PC-3 (cell line): ENCODE data around the gene TMC5. TPM values are rescaled to one million over a fixed set of nuclear protein-coding genes. Genes with fewer than 3 reads are reported as not detected.

Experiments used
- ATAC-seq: fragments of 200-7000 bp; cut with Tn5 transposase; 2 replicates; pipeline ENCODE4 v1.9.1; 2020; ENCODE audit warnings: mild to moderate bottlenecking, moderate library complexity
- BruUV-seq: library from RNA; stranded (reverse); fragments of 400-500 nt; replicated peaks from 2 replicates; lab custom pipeline; 2021; lab: Mats Ljungman, UMichigan
- CTCF ChIA-PET: fragments of 300-600 bp; sonication (Branson Sonifier 250); formaldehyde crosslinking; loops from one replicate; lab custom pipeline; 2022; ENCODE audit warnings: antibody characterized with exemption; lab: Charles Lee
- POLR2A ChIA-PET: fragments of 300-600 bp; sonication (Branson Sonifier 250); formaldehyde crosslinking; loops from one replicate; lab custom pipeline; 2022; ENCODE audit warnings: antibody characterized with exemption; ENCODE audit not compliant: unreplicated experiment; lab: Charles Lee
- DNase-seq: peaks from one replicate; pipeline ENCODE4 v3.0.0-alpha.2; 2015
- H2AFZ ChIP-seq: fragments of 300-600 bp; sonication (generic); 2 replicates; pipeline ENCODE4 v1.6.0; 2016; ENCODE audit warnings: antibody characterized with exemption, low read length
- H3F3A ChIP-seq: fragments of 300-600 bp; sonication (generic); one replicate; pipeline ENCODE4 v1.6.0; 2017; ENCODE audit warnings: antibody characterized with exemption, low read length, control low read depth, mild to moderate bottlenecking; ENCODE audit not compliant: unreplicated experiment
- H3K27ac ChIP-seq: fragments of 300-600 bp; sonication (generic); 2 replicates; pipeline ENCODE4 v1.5.1; 2016; ENCODE audit warnings: mild to moderate bottlenecking, low read length
- H3K27me3 ChIP-seq: fragments of 300-600 bp; sonication (generic); 2 replicates; pipeline ENCODE4 v1.6.1; 2016; ENCODE audit warnings: low read length, mixed read lengths
- H3K36me3 ChIP-seq: fragments of 300-600 bp; sonication (generic); 2 replicates; pipeline ENCODE4 v1.6.1; 2016; ENCODE audit warnings: low read depth, mixed run types, low read length, mixed read lengths
- H3K4me1 ChIP-seq: fragments of 300-600 bp; sonication (generic); 2 replicates; pipeline ENCODE4 v1.5.1; 2016; ENCODE audit warnings: low read length; ENCODE audit not compliant: insufficient read depth
- H3K4me2 ChIP-seq: fragments of 300-600 bp; sonication (generic); 2 replicates; pipeline ENCODE4 v1.6.0; 2016; ENCODE audit warnings: low read length
- H3K4me3 ChIP-seq: fragments of 300-600 bp; sonication (generic); 2 replicates; pipeline ENCODE4 v1.5.1; 2016; ENCODE audit warnings: mild to moderate bottlenecking, low read length, mixed read lengths
- H3K79me2 ChIP-seq: fragments of 300-600 bp; sonication (generic); 2 replicates; pipeline ENCODE4 v1.6.1; 2017; ENCODE audit warnings: low read length, mixed read lengths
- H3K9ac ChIP-seq: fragments of 300-600 bp; sonication (generic); 2 replicates; pipeline ENCODE4 v1.6.0; 2016; ENCODE audit warnings: mild to moderate bottlenecking, low read length
- H3K9me2 ChIP-seq: fragments of 300-600 bp; sonication (generic); replicated peaks from 2 replicates; pipeline ENCODE4 v1.6.1; 2016; ENCODE audit warnings: mixed run types, low read length, mixed read lengths
- H3K9me3 ChIP-seq: fragments of 300-600 bp; sonication (generic); 2 replicates; pipeline ENCODE4 v1.6.1; 2016; ENCODE audit warnings: low read length, mixed read lengths
- H4K20me1 ChIP-seq: fragments of 300-600 bp; sonication (generic); 2 replicates; pipeline ENCODE4 v1.6.1; 2016; ENCODE audit warnings: low read length, mixed read lengths
- EZH2 ChIP-seq: fragments of 300-600 bp; sonication (generic); IDR thresholded peaks from one replicate; pipeline ENCODE4 v1.6.1; 2017; ENCODE audit warnings: antibody characterized with exemption, mild to moderate bottlenecking, low read length; ENCODE audit not compliant: unreplicated experiment
- EZH2phosphoT487 ChIP-seq: fragments of 300-600 bp; sonication (generic); IDR thresholded peaks from 2 replicates; pipeline ENCODE4 v1.6.1; 2018; ENCODE audit warnings: mild to moderate bottlenecking, antibody characterized with exemption, low read length, borderline replicate concordance
- intact Hi-C: fragments of 100-400 bp; cut with micrococcal nuclease; formaldehyde crosslinking; loops from 2 replicates; pipeline ENCODE4 v1.9.0; 2023
- total RNA-seq: library from RNA; depleted of rRNA; stranded (reverse); fragments of >200 nt; gene quantifications from 2 replicates; pipeline ENCODE4 v1.2.3, GENCODE V29; 2014
- TF ChIP-seq, protein P1 (sequence below): fragments of 300-600 bp; sonication (generic); conservative IDR thresholded peaks from 2 replicates; pipeline ENCODE4 v1.5.1; 2017; ENCODE audit warnings: antibody characterized with exemption, low read depth, mild to moderate bottlenecking, low read length

TMC5 gene
- total RNA-seq, 1 experiment from 2014 or later, result 7.4 TPM

DNA sequence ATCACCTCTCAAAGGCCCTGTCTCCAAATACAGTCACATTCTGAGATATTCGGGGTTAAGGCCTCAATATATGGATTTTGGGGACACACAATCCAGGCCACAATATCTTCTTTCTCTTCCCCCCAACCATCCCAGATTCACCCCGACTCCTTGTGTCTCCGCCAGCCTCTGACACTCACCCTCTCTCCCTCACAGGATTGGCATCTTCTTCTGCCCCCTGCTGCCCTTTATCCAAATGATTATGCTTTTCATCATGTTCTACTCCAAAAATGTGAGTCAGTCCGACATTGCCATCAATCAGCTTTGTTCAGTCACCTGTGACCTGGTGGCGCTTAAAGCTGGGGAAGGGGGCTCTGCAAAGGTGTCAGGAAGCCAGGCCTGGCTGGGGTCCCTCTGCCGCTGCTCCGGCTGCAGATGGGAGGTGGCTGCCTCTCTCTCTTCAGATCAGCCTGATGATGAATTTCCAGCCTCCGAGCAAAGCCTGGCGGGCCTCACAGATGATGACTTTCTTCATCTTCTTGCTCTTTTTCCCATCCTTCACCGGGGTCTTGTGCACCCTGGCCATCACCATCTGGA, 69.2 kb downstream of the TMC5 start:
- CTCF ChIA-PET, result no interaction called here

DNA sequence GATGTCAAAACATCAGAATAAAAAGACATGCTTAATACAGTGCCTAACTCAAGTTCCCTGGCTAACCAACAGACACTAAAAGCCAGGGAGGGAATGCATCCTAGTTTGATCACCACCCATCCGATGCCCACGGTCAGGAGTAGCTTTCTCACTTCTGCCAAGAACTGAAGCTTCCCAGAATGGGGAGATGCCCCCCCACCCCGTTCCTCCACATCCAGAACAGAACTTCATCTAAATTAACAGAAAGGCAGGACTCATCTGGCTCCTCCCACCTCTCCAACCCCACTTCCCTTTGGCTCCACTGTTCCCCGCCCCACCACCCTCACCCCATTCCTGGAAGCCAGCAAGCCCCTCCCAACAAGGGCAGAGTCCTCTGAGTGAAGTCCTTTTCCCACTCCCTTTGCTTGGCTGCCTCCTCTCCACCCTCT, 70.5 kb downstream of the TMC5 start:
- DNase-seq (no peak), ATAC-seq (no peak)
- no peaks in the 10 kb centered on the region for H4K20me1 ChIP-seq
- no peaks in the 10 kb centered on the region for H3K27me3 ChIP-seq
- no peaks in the 10 kb centered on the region for H3K9me2 ChIP-seq
- no peaks in the 10 kb centered on the region for H3F3A ChIP-seq
- intact Hi-C loops, result no loop called here
- no peaks in the 10 kb centered on the region for H3K9me3 ChIP-seq
- H3K27ac ChIP-seq, result no peak overlapping the region
- H3K9ac ChIP-seq, result no peak overlapping the region
- ChIA-PET CTCF (no interaction called here), POLR2A (no interaction called here)
- no peak overlapping the region for H3K4me2 ChIP-seq
- no peaks in the 10 kb centered on the region for H3K4me1 ChIP-seq
- H3K79me2 ChIP-seq, result no peaks in the 10 kb centered on the region
- H3K4me3 ChIP-seq, result no peak overlapping the region
- no peak for TF ChIP-seq EZH2
- TF ChIP-seq, protein P1, sequence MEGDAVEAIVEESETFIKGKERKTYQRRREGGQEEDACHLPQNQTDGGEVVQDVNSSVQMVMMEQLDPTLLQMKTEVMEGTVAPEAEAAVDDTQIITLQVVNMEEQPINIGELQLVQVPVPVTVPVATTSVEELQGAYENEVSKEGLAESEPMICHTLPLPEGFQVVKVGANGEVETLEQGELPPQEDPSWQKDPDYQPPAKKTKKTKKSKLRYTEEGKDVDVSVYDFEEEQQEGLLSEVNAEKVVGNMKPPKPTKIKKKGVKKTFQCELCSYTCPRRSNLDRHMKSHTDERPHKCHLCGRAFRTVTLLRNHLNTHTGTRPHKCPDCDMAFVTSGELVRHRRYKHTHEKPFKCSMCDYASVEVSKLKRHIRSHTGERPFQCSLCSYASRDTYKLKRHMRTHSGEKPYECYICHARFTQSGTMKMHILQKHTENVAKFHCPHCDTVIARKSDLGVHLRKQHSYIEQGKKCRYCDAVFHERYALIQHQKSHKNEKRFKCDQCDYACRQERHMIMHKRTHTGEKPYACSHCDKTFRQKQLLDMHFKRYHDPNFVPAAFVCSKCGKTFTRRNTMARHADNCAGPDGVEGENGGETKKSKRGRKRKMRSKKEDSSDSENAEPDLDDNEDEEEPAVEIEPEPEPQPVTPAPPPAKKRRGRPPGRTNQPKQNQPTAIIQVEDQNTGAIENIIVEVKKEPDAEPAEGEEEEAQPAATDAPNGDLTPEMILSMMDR, result no peak
- no peak for TF ChIP-seq EZH2phosphoT487
- H3K36me3 ChIP-seq, result no peaks in the 10 kb centered on the region; the same call in 1 of the 2 replicates
- BruUV-seq, result no TSS peak
- H2AFZ ChIP-seq, result no peak overlapping the region

More for the DNA sequence above, 69.2 kb downstream of the TMC5 start:
- intact Hi-C loops, result no loop called here
- Histone ChIP-seq H3K4me2 (no peak overlapping the region), H3K9me3 (no peaks in the 10 kb centered on the region), H2AFZ (no peak overlapping the region), H3K9ac (no peak overlapping the region), H3K27me3 (no peaks in the 10 kb centered on the region), H3K79me2 (no peaks in the 10 kb centered on the region), H3K4me3 (no peak overlapping the region), H3F3A (no peaks in the 10 kb centered on the region), H3K4me1 (no peaks in the 10 kb centered on the region), H4K20me1 (no peaks in the 10 kb centered on the region), H3K27ac (no peak overlapping the region), H3K36me3 (no peaks in the 10 kb centered on the region; the same call in 1 of the 2 replicates), H3K9me2 (no peaks in the 10 kb centered on the region)
- BruUV-seq, result no TSS peak
- no peak for ATAC-seq
- no peak for TF ChIP-seq EZH2
- no peak for TF ChIP-seq EZH2phosphoT487
- TF ChIP-seq, protein P1, result peak; percentile 33
- POLR2A ChIA-PET, result no interaction called here
- no peak for DNase-seq

- intact Hi-C loops, result no loop called here
These were observed 72.9 kb downstream of the TMC5 start for GRCh38 chr16:19490619-19491018.

More at GRCh38 chr16:19490619-19491018, 72.9 kb downstream of the TMC5 start:
- Histone ChIP-seq H3K36me3 (no peaks in the 10 kb centered on the region; the same call in 1 of the 2 replicates), H3K27me3 (no peaks in the 10 kb centered on the region), H3K4me3 (no peak overlapping the region), H3K79me2 (no peaks in the 10 kb centered on the region), H3K4me2 (no peak overlapping the region), H3K9me3 (no peaks in the 10 kb centered on the region), H3K27ac (no peak overlapping the region), H3K9ac (no peak overlapping the region), H3F3A (no peaks in the 10 kb centered on the region), H4K20me1 (no peaks in the 10 kb centered on the region), H3K9me2 (no peaks in the 10 kb centered on the region), H3K4me1 (no peaks in the 10 kb centered on the region), H2AFZ (no peak overlapping the region)
- no TSS peak for BruUV-seq
- ATAC-seq (no peak), DNase-seq (no peak)
- POLR2A ChIA-PET, result no interaction called here
- TF ChIP-seq EZH2 (no peak), EZH2phosphoT487 (no peak)
- TF ChIP-seq, protein P1, result no peak
- CTCF ChIA-PET, result no interaction called here
